Anterior cingulate cortex (tissue), 58 donors: Measurements from ENCODE around the gene APOA1.
"Not testable (repeated sequence)": the region's sequence is repeated elsewhere in the genome, so short reads cannot be mapped to it uniquely, and the experiment has no call there.

ENCODE experiments used
- DNase-seq, 58 donors: peaks; one replicate each; lab custom pipeline; 2025; lab: John Stamatoyannopoulos, UW

The APOA1 gene

DNA sequence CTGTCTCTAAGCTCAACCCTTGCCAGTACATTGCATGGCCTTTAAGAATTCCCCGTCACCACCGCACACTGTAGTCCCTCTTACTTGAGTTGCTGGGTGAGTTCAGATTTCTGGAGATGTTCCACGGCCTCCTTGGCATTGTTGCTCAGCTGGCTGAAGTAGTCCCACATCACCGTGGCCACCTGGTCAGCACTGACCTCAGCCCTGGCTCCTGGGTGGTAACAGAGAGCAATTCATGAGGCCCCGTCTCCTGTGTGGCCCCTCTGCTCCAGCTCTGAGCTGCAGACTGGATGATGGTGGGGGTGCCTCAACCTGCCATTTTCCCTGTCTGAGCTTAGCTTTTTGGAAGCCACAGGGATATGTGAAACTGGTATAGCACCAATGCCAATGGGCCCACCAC lies 14.8 kb downstream of the APOA1 start:
- no peak for DNase-seq

DNA sequence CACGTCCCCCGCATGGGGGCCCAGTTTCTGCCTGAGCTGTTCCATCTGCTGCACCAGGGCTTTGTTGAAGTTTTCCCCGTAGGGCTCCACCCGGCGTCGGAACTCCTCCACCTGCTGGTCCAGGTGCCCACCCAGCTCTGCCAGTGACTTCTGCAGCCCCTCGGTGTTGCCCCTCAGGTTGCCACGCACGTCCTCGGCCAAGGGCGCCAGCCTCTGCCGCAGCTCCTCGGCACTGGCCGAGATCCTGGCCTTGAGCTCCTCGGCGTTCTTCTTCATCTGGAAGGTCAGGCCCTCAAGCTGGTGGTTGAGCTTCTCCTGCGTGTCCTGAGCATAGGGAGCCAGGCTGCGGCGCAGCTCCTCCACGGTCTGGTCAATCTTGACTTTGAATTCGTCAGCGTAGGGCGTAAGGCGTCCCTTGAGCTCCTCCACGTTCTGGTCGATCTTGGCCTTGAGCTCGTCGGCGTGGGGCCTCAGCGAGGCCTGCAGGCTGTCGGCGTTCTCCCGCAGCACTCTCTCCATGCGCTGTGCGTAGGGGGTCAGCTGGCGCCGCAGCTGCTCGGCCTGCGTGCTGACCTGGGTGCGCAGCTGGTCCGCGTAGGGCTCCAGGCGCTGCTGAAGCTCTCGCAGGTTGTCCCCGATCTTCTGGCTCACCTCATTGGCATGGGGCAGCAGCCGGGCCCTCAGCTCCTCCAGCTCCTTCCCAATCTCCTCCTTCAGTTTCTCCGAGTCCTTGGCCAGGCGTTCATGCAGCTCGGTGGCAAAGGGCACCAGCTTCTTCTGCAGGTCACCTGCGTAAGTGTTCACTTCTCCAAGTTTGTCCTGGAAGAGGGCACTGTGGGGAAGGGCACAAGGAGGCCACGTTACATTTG lies 16.1 kb downstream of the APOA1 start:
- DNase-seq = no peak

DNA sequence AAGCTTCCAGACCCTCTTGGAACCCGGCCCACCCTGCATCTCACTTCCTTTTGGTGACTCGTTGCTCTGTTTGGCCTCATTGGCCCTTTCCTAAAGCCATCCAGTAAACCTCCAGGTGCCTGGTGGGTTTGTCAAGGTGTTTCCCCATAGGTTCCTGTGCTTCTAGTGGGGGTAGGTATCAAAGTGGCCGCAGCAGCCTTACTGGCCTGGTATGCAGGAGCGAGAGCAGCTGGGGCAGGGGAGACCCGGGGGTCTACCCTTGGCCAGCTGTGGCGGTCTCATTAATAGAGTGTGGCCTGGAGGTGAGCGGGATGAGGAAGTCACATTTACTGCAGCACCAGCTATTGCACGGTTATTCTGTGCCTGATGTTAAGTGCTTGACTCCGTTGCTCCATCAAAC lies 18.4 kb downstream of the APOA1 start:
- DNase-seq = no peak

DNA sequence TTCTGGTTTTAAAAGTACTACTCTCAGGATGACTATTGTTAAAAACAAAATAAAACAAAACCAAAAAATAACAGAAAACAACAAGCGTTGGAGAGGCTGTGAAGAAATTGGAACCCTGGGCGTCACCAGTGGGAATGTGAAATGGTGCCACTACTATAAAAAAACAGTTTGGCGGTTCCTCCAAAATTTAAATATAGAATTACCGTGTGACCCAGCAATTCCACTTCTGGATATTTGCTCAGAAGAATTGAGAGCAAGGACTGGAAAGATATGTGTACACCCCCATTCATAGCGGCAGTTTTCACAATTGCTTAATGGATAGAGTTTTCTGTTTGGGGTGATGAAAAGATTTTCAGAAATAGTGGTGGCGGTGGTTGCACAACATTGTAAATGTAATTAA lies 22.9 kb downstream of the APOA1 start:
- DNase-seq = no peak

DNA sequence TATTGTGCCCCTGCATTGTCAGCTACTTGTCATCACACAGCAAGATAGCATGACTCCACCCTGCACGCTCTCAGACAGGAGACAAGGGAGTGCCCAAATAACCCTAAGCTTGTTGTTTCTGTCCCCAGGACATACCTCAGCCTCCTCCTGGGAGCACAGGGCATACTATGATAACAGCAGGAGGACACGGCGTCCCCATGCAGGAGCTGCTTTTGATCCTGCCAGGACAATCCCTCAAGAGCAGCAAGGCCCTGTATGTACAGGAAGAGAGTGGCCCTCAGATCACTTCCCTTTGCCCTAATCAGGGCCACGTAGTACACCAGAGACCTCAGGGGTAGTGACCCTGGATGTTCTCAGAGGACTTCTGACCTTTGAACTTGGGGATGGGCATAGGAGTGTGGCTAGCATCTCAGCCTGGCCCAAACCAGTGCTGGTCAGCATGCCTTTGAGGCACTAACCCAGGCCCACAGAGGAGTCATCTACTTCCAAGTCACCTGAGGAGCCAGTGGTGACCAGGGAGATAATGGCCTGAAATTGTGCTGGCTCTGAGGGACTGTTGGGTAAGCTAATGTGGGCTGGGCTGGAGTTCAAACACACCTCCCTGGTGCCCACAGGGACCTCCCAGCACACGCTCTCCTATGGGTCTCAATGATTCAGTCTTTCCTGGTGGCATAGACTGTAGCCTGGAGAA lies 23.5 kb downstream of the APOA1 start:
- DNase-seq = no peak

DNA sequence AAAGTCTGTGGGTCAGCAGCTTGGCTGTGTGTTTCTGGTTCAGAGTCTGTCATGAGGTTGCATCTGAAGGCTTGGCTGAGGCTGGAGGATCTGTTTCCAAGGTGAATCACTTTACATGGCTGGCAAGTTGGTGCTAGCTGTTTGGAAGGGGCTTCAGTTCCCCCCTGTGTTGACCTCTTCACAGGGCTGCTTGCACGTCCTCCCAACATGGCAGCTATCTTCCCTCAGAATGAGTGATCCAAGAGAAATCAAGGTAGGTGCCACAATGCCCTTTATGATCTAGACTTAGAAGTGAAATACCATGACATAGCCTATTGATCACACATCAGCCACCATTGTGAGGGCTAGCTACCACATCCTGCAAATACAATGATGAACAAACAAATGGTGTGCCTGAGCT lies 24.3 kb downstream of the APOA1 start:
- DNase-seq = no peak

DNA sequence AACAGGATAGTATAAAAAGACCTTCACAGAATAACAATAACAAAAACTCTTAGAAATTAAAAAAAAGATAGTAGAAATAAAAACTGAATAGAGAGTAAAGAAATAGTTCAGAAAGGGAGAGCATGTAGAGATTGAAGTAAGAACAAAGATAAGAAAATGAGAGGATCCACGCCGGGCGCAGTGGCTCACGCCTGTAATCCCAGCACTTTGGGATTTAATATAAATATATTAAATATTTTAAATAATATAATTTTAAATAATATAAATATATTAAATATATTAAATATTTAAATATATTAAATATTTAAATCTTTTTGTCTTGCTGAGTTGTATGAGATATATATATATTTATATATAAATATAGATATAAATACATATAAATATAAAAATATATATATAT lies 25.3 kb downstream of the APOA1 start:
- DNase-seq = no peak

DNA sequence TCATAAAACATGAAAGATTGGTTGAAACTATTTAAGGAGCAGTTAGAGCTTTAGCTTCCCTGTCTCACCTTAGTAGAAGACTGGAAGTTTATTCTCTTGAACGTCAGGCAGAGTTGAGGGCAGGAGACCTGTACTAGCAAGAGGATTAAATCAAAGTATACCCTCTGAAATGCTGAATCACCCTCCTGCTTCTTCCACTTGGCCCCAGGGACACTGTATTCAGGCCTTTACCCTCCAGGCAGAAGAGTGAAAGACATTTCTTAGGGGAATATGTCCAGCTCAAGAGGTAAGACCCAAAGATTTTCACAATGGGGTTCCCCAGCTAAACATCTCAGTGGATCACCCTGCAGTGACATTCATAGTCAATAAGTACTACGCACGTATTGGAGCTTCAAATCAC lies 26.2 kb downstream of the APOA1 start:
- DNase-seq = no peak

DNA sequence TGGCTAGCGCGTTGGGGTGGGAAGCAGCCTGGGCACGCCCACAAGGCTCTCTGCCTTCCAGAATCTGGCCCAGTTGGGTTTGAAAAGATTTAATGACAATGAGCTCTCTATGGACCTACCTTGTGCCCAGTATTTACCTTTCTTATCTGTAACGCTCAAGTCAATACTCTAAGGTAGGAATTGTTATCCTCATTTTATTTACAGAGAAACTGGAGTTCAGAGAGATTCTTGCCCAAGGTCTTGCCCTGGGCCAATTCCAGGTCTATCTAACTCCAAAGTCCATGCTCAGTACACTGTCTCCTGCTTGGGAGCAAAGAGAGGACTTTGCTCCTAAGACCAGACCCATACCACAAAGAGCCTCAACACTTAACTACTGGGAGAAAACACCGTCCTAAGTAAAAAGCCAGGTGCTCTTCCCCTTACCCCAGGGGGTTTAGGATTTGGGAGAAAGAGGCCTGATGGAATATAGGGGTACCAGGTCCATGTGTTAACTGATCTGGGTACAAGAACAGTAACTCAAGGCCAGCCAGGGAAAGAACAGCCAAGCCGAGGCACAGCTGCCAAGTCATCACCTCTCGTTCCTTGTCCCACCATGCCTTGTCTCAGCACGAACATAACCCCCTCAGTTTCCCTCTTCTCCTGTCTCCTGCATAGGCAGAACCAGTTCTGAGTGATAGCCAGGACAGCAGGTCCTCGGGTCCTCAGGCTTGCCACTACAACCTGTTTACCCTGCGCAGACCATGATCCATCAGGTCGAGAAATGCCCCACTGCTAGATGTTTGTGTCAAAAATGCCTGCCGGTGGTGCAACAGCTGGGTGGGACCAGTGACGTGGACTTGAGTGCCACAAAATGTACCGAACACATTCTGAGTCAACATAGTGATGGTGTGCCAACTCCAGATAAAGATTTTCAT lies 28.9 kb downstream of the APOA1 start:
- DNase-seq = no peak

DNA sequence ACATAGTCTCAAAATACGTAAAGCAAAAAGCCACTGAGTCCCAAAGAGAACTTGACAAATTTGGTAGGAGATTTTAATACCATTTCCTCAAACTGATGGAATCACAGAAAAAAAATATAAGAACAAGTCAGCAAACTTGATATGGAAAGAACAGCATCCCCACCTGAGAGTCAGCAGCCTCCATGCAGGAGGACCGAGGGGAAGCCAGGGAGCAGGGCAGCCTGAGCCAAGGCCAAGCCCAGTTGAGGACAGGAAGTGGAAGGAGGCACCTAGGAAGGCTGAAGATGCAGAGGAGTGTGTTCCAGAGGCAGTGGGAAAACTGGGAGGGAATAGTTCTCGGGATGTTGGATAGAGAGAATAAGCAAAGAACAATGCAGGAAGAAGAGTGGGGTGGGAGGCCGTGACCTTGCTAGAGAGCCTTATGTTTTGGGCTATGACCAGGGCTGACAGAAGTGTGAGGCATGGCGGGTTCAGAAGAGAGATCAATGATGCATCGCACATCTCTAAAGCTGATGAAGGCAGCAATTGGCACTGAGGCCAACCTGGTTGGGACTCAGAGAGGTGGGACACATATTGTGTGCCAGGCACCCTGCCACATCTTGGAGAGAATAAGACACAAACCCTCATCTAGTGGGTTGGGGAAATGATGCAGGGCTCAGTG lies 29.7 kb downstream of the APOA1 start:
- DNase-seq = no peak

DNA sequence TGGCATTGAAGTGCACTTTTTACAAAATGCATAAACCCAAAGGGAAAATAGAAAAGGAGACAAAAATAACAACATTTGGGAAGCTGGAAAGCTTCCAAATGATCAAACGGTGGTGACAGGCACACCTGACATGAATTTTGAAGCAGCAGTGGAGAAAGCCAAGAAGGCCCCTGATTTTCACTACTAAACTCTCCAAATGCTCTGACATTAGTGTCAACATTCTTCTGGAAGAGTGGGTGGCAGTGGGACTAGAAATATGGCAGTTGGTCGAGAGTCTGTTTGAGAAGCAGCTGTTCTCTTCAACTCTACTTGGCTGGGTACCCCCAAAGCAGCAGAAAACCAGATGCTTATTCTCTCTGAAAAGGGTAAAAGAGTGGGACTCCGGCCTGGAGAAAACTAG lies 33.4 kb downstream of the APOA1 start:
- DNase-seq = no peak

DNA sequence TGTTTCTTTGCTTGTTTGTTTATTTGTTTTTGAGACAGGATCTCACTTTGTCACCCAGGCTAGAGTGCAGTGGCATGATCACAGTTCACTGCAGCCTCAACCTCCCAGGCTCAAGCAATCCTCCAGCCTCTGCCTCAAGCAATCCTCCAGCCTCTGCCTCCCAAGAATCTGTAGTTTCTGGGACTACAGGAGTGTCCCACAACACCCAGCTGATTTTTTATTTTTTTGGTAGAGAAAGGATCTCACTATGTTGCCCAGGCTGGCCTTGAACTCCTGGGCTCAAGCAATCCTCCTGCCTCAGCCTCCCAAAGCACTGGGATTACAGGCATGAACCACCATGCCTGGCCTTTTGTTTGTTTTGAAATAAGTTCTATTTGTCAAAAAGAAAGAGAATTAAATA lies 35.8 kb downstream of the APOA1 start:
- not testable (repeated sequence) for DNase-seq

DNA sequence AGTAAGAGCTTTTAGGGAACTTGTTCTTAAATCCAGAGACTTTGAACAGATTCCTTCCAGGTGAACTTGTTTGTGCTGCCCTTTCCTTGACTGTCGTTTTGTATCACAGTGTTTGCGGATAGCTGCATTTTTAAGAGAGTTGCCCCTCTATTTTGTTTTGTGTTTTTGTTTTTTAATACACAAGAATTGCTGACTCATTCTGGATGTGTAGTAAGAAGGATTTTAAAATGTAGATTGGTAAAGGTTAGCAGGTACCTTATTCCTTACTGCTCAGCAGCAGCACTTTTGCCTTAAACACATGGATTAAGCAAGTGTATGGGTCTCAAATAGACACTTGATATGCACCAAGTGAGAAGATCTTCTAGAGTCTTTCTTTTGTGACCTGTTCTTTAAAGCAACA lies 36.8 kb downstream of the APOA1 start:
- DNase-seq = no peak

DNA sequence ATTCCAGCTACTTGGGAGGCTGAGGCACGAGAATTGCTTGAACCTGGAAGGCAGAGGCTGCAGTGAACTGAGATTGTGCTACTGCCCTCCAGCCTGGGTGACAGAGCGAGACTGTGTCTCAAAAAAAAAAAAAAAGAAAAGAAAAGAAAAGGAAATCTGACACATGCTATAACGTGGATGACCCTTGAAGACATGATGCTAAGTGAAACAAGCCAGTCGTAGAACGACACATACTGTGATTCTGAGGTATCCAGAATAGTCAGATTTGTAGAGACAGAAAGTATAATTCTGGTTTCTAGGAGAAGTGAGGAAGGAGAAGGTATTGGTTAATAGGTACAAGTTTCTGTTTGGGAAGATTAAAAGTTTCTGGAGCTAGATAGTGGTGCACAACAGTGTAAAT lies 39.1 kb downstream of the APOA1 start:
- no peak for DNase-seq

DNA sequence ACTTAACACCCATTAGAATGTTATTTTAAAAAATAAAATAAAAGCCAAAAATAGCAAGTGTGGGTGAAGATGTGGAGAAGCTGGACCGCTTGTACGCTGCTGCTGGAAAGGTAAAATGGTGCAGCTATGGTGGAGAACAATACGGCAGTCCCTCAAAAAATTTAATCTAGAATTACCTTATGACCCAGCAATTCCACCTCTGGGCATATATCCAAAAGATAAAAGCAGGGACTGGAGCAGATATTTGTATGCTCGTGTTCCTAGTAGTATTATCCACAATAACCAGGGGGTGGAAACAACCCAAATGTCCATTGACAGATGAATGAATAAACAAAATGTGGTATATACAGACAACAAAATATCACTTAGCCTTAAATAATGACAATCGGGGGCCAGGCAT lies 39.6 kb downstream of the APOA1 start:
- no peak for DNase-seq

DNA sequence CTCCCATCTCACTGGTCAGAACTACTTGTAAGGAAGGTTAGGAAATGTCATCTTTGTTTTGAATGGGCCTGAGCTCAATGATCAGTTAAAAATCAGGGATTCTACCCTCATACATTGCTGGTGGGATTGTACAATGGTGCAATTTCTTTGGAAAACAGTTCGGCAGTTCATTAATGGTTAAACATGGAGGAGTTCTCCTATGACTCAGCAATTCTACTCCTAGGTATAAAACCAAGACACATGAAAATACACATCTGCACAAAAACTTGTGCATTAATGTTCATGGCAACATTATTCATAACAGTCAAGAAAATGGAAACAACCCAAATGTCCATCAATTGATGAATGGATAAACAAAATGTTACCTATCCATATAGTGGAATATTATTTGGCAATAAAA lies 40.9 kb downstream of the APOA1 start:
- no peak for DNase-seq

DNA sequence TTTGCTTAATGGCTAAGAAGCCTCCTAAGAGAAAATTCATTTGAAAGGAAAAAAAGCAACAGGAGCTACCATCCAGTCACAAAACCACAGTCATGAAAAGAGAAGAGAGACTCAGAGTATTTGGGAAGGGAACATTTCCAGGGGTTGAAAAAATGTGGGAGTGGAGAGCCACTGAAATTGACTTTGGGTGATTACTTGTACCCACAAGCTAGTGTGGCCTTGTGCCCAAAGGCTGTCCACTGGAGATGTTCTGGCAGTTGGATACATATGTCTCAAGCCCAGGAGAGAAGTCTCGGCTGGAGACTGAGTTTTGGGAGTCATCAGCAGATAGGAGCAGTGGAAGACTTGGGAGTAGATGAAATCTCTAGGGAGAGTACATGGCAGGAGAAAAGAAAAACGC lies 42.6 kb downstream of the APOA1 start:
- no peak for DNase-seq

DNA sequence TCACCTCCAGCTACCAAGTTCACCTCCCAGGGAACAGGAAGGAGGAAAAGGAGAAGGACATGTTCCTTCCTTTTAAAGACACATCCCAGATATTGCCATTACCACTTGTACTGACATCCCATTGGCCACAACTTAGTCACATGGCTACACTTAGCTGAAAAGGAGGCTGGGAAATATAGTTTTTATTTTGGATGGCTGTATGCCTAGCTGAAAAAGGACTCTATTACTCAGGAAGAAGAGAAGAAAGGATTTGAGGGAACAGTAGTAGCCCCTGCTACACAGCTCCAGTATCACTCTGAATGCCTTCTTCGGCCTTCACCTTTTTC lies 43.7 kb downstream of the APOA1 start:
- DNase-seq = no peak

DNA sequence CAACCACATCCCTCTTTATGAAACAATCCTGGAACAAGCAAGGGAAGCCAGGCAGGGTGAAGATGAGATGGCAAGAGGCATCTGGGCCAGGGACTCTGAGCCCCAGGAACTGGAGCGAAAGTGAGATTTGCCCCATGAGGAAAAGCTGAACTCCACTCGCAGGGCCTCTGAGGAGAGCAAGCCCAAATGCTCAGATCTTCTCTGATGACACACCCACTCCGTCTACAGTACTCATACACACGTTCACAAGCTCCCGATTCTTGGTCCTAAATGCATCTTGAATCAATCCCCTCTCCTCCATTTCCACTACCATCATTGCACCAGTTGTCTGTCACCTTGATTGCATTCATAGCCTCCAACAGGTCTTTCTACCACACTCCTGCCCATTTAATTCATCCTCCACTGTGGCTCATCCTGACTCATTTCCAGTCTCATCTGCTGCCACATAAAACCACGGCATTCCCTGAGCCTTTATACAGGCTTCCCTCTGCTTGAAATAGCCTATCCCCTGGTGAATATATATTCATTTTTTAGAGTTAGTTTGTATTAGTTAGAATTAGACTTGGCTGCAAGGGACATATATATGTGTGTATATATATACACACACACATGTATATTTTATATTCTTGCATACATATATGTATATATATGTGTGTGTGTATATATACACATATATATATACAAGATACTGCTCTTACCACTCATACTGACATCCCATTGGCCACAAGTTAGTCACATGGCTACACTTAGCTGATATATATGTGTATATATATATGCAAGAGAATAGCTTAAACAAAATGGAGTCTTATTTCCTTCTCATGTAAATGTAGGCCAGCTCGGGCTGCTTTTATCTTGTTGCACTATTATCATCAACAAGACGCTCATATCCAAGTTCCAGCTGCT lies 44.3 kb downstream of the APOA1 start:
- no peak for DNase-seq
